Measurements from ENCODE around the gene ADGRV1. TPM values are rescaled to one million over a fixed set of nuclear protein-coding genes. Genes with fewer than 3 reads are reported as not detected.
"Not testable (repeated sequence)": the region's sequence is repeated elsewhere in the genome, so short reads cannot be mapped to it uniquely, and the experiment has no call there.

Gene ADGRV1
- total RNA-seq, 1 experiment from 2014 or later, result 6.8 TPM

- H3K4me3 ChIP-seq (ENCODE audit: low read depth, low read length, poor library complexity, severe bottlenecking), result no peak overlapping the region
- BruUV-seq (replicated peaks), result no TSS peak
- no peak for TF ChIP-seq CTCF (conservative IDR thresholded peaks at IDR 0.05; ENCODE audit: low read depth, low read length)
- TF ChIP-seq EZH2 (IDR thresholded peaks at IDR 0.05; ENCODE audit: borderline replicate concordance, low read depth, low read length, poor library complexity, severe bottlenecking), result no peak
- no peak for DNase-seq (ENCODE audit: low spot score)
- no peaks in the 10 kb centered on the region for H3K9me3 ChIP-seq (ENCODE audit: low read depth, low read length, poor library complexity, severe bottlenecking)
- no peaks in the 10 kb centered on the region for H3K36me3 ChIP-seq (ENCODE audit: insufficient read depth, low read length, poor library complexity, severe bottlenecking)
- POLR2A ChIA-PET (ENCODE audit: low non-redundant PET), result no interaction called here
- no peak overlapping the region for H3K27ac ChIP-seq (ENCODE audit: low read depth, low read length, poor library complexity, severe bottlenecking)
- H3K4me1 ChIP-seq (ENCODE audit: insufficient read depth, low read length, poor library complexity, severe bottlenecking), result peaks cover 15% of the 10 kb centered on the region
- H3K27me3 ChIP-seq (replicated peaks; ENCODE audit: insufficient read depth, low read depth, low read length, poor library complexity), result no peaks in the 10 kb centered on the region
- intact Hi-C loops (cut with micrococcal nuclease; ENCODE audit: unreplicated experiment), result no loop called here
- CTCF ChIA-PET, result no interaction called here
Measured at GRCh38 chr5:91048073-91048472, 489.5 kb downstream of the ADGRV1 start.

- Histone ChIP-seq H3K36me3 (ENCODE audit: insufficient read depth, low read length, poor library complexity, severe bottlenecking) (no peaks in the 10 kb centered on the region), H3K27ac (ENCODE audit: low read depth, low read length, poor library complexity, severe bottlenecking) (no peak overlapping the region), H3K4me1 (ENCODE audit: insufficient read depth, low read length, poor library complexity, severe bottlenecking) (peaks cover 26% of the 10 kb centered on the region), H3K4me3 (ENCODE audit: low read depth, low read length, poor library complexity, severe bottlenecking) (no peak overlapping the region), H3K9me3 (ENCODE audit: low read depth, low read length, poor library complexity, severe bottlenecking) (no peaks in the 10 kb centered on the region), H3K27me3 (replicated peaks; ENCODE audit: insufficient read depth, low read depth, low read length, poor library complexity) (no peaks in the 10 kb centered on the region)
- CTCF ChIA-PET, result no interaction called here
- DNase-seq (ENCODE audit: low spot score), result no peak
- BruUV-seq (replicated peaks), result no TSS peak
- intact Hi-C loops (cut with micrococcal nuclease; ENCODE audit: unreplicated experiment), result no loop called here
- no peak for TF ChIP-seq CTCF (conservative IDR thresholded peaks at IDR 0.05; ENCODE audit: low read depth, low read length)
- TF ChIP-seq EZH2 (IDR thresholded peaks at IDR 0.05; ENCODE audit: borderline replicate concordance, low read depth, low read length, poor library complexity, severe bottlenecking), result no peak
- POLR2A ChIA-PET (ENCODE audit: low non-redundant PET), result interaction anchor here (0.7 kb wide), 2 partner anchors 40 to 293 kb away, joined by 3 to 4 read pairs; no protein-coding TSS in a partner anchor
Measured at GRCh38 chr5:91049112-91049511, 490.5 kb downstream of the ADGRV1 start.

DNA sequence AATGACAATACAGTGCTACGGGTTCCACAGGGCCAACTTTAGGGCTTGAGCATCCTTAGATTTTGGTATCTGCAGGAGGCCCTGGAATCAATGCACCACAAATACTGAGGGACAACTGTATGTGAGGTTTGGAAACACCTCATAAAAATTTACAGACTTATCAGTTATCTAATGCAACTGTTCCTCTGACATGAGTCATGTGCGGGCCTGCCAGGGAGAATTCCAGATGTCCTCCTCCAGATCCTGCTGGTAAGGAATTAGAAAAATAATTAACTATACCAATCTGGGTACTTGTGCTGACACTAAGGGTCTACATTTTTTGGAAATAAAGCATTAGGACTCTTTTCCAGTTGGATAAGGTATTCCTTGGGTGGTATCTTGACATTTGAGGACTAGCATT is 491.2 kb downstream of the ADGRV1 start:
- no peak for DNase-seq (ENCODE audit: low spot score)
- BruUV-seq (replicated peaks), result no TSS peak
- TF ChIP-seq EZH2 (IDR thresholded peaks at IDR 0.05; ENCODE audit: borderline replicate concordance, low read depth, low read length, poor library complexity, severe bottlenecking), result no peak
- no peak for TF ChIP-seq CTCF (conservative IDR thresholded peaks at IDR 0.05; ENCODE audit: low read depth, low read length)
- H3K4me3 ChIP-seq (ENCODE audit: low read depth, low read length, poor library complexity, severe bottlenecking), result no peak overlapping the region
- CTCF ChIA-PET, result no interaction called here
- H3K4me1 ChIP-seq (ENCODE audit: insufficient read depth, low read length, poor library complexity, severe bottlenecking), result peaks cover 33% of the 10 kb centered on the region
- H3K36me3 ChIP-seq (ENCODE audit: insufficient read depth, low read length, poor library complexity, severe bottlenecking), result no peaks in the 10 kb centered on the region
- H3K9me3 ChIP-seq (ENCODE audit: low read depth, low read length, poor library complexity, severe bottlenecking), result no peaks in the 10 kb centered on the region
- POLR2A ChIA-PET (ENCODE audit: low non-redundant PET), result interaction anchor here (0.7 kb wide), 2 partner anchors 41 to 292 kb away, joined by 3 to 4 read pairs; no protein-coding TSS in a partner anchor
- H3K27ac ChIP-seq (ENCODE audit: low read depth, low read length, poor library complexity, severe bottlenecking), result no peak overlapping the region
- H3K27me3 ChIP-seq (replicated peaks; ENCODE audit: insufficient read depth, low read depth, low read length, poor library complexity), result no peaks in the 10 kb centered on the region
- intact Hi-C loops (cut with micrococcal nuclease; ENCODE audit: unreplicated experiment), result no loop called here

DNA sequence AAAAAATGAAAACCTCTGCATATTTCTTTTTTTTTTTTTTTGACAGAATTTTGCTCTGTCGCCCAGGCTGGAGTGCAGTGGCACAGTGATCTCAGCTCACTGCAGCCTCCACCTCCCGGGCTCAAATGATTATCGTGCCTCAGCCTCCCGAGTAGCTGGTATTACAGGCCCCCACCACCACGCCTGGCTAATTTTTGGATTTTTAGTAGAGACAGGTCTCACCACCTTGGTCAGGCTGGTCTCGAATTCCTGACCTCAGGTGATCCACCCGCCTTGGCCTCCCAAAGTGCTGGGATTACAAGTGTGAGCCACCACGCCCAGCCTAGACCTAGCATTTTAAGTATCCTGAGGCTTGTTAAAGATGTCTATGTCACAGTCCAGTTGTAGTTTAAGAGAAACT is 493.8 kb downstream of the ADGRV1 start:
- POLR2A ChIA-PET (ENCODE audit: low non-redundant PET), result interaction anchor here (0.6 kb wide), 1 partner anchor 329 kb away, joined by 4 read pairs; no protein-coding TSS in a partner anchor
- CTCF ChIA-PET, result interaction anchor here (1.6 kb wide), 1 partner anchor 14 kb away, joined by 4 read pairs; no protein-coding TSS in a partner anchor

More for the DNA sequence above, 493.8 kb downstream of the ADGRV1 start:
- H3K9me3 ChIP-seq (ENCODE audit: low read depth, low read length, poor library complexity, severe bottlenecking); DNase-seq (ENCODE audit: low spot score); H3K27me3 ChIP-seq (replicated peaks; ENCODE audit: insufficient read depth, low read depth, low read length, poor library complexity); BruUV-seq (replicated peaks); H3K4me3 ChIP-seq (ENCODE audit: low read depth, low read length, poor library complexity, severe bottlenecking); H3K36me3 ChIP-seq (ENCODE audit: insufficient read depth, low read length, poor library complexity, severe bottlenecking): not testable (repeated sequence)
- Histone ChIP-seq H3K27ac (ENCODE audit: low read depth, low read length, poor library complexity, severe bottlenecking) (peak overlapping the region; percentile 51), H3K4me1 (ENCODE audit: insufficient read depth, low read length, poor library complexity, severe bottlenecking) (peaks cover 34% of the 10 kb centered on the region)
- intact Hi-C loops (cut with micrococcal nuclease; ENCODE audit: unreplicated experiment), result loop anchor here (2.0 kb wide), 1 partner anchor 330 kb away; the partner anchor contains the start of gene ARRDC3

Data from A673 (cell line).